Mesendoderm (in vitro differentiated cells): ENCODE data around the gene LMF1.

ENCODE experiments used
- DNase-seq: peaks from one replicate; pipeline ENCODE4 v3.0.0; 2013
- H2AK5ac ChIP-seq: 2 replicates; pipeline ENCODE4 v1.6.1; 2013; ENCODE audit warnings: low read length, inconsistent platforms
- H2BK120ac ChIP-seq: 2 replicates; pipeline ENCODE4 v1.6.1; 2013; ENCODE audit warnings: low read depth, mild to moderate bottlenecking, low read length, moderate library complexity, mixed read lengths
- H2BK15ac ChIP-seq: replicated peaks from 2 replicates; pipeline ENCODE4 v1.6.1; 2013; ENCODE audit warnings: low read depth, mild to moderate bottlenecking, moderate library complexity
- H2BK5ac ChIP-seq: 2 replicates; pipeline ENCODE4 v1.6.1; 2013; ENCODE audit warnings: low read length, inconsistent platforms
- H3K18ac ChIP-seq: 2 replicates; pipeline ENCODE4 v1.6.1; 2013; ENCODE audit warnings: mild to moderate bottlenecking, low read length, mixed read lengths
- H3K23ac ChIP-seq: one replicate; pipeline ENCODE4 v1.6.1; 2013; ENCODE audit warnings: low read length
- H3K27ac ChIP-seq: 2 replicates; pipeline ENCODE4 v1.5.1; 2013; ENCODE audit warnings: low read depth, mild to moderate bottlenecking, inconsistent platforms, low read length, moderate library complexity
- H3K27me3 ChIP-seq: 2 replicates; pipeline ENCODE4 v1.6.1; 2013; ENCODE audit warnings: low read length, control low read depth, mild to moderate bottlenecking, inconsistent platforms; ENCODE audit not compliant: insufficient read depth, poor library complexity
- H3K36me3 ChIP-seq: 2 replicates; pipeline ENCODE4 v1.6.1; 2013; ENCODE audit warnings: low read length, inconsistent platforms; ENCODE audit not compliant: control insufficient read depth, insufficient read depth
- H3K4ac ChIP-seq: one replicate; pipeline ENCODE4 v1.6.1; 2013; ENCODE audit warnings: low read depth, mild to moderate bottlenecking, low read length, moderate library complexity
- H3K4me1 ChIP-seq: 2 replicates; pipeline ENCODE4 v1.6.1; 2013; ENCODE audit warnings: low read depth, low read length, inconsistent platforms; ENCODE audit not compliant: control insufficient read depth
- H3K4me2 ChIP-seq: 2 replicates; pipeline ENCODE4 v1.6.1; 2013; ENCODE audit warnings: low read length
- H3K4me3 ChIP-seq: 2 replicates; pipeline ENCODE4 v1.5.1; 2013; ENCODE audit warnings: mild to moderate bottlenecking, low read length
- H3K56ac ChIP-seq: one replicate; pipeline ENCODE4 v1.6.1; 2013; ENCODE audit warnings: low read length
- H3K79me1 ChIP-seq: 2 replicates; pipeline ENCODE4 v1.6.1; 2013; ENCODE audit warnings: low read length, inconsistent platforms
- H3K79me2 ChIP-seq: 2 replicates; pipeline ENCODE4 v1.6.1; 2013; ENCODE audit warnings: mild to moderate bottlenecking, low read length; ENCODE audit not compliant: control insufficient read depth, insufficient read depth
- H3K9ac ChIP-seq: 2 replicates; pipeline ENCODE4 v1.6.1; 2013; ENCODE audit warnings: low read length, inconsistent platforms
- H4K5ac ChIP-seq: one replicate; pipeline ENCODE4 v1.6.1; 2013; ENCODE audit warnings: low read length
- H4K8ac ChIP-seq: one replicate; pipeline ENCODE4 v1.6.1; 2013; ENCODE audit warnings: low read depth, mild to moderate bottlenecking, control low read depth, low read length, moderate library complexity
- WGBS: extraction: QIAGEN DNeasy Blood & Tissue Kit; methylation state at CpG from one replicate; pipeline ENCODE4 v1.1.7; 2013; ENCODE audit warnings: low lambda C conversion rate, missing lambda C conversion rate; ENCODE audit not compliant: insufficient coverage; ENCODE audit errors: extremely low coverage; 5-methylcytosine and 5-hydroxymethylcytosine counted together

LMF1 gene

DNA sequence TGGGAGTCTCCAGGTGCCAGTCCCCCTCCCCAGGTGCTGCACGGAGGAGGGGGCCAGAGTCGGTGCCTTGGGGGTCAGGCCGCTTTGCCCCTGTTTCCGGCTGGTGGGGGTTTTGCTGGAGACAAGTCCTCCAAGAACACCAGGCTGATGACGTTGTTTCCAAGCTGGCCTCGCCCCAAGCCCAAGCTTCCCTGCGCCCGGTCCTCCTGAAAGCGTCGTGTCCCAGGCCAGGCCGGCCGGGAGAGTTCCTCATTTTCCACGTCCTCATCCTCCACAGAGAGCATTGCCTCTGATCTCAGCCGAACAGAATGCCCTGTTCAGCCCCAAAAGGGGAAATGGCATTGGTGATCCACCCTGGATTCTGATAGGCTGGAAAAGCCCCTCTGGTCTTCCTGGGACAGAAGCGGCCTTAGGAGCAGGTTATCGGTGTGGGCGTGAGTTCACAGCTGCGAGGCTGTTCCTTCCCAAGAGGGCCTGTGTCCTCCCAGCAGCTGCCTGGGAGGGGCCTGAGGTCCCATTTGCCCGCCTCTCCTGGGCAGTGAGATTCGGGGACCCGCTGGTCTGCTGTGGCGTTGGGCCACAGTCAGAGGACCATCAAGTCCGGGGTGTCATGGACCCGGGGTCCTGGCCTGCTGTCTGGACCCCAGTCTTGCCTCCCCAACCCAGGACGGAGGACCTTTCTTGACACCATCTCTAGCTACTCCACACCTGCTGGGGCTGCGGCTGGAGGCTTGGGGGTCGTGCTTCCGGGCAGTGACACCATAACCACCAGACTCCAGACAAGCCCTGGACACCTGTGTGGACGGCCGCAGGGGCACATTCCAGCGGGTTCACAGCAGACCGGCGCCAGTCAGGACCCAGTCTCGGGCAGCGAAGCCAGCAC, 17.9 kb upstream of the LMF1 start:
- H3K27me3 ChIP-seq: no peaks in the 10 kb centered on the region
- DNase-seq: no peak
- no peaks in the 10 kb centered on the region for H3K4me1 ChIP-seq
- no peak overlapping the region for H3K56ac ChIP-seq
- no peak overlapping the region for H2BK15ac ChIP-seq
- no peak overlapping the region for H2AK5ac ChIP-seq
- H3K23ac ChIP-seq: no peak overlapping the region
- H2BK5ac ChIP-seq: no peak overlapping the region
- H3K18ac ChIP-seq: no peak overlapping the region
- no peaks in the 10 kb centered on the region for H3K79me2 ChIP-seq
- WGBS: no CpG with 5 or more reads among the region's 35 CpGs
- H3K4me2 ChIP-seq: no peak overlapping the region
- H3K27ac ChIP-seq: no peak overlapping the region
- H3K79me1 ChIP-seq: no peaks in the 10 kb centered on the region
- no peak overlapping the region for H3K4me3 ChIP-seq
- H4K8ac ChIP-seq: no peak overlapping the region
- H4K5ac ChIP-seq: no peak overlapping the region
- H3K36me3 ChIP-seq: no peaks in the 10 kb centered on the region
- no peak overlapping the region for H3K4ac ChIP-seq
- no peak overlapping the region for H2BK120ac ChIP-seq
- H3K9ac ChIP-seq: no peak overlapping the region

DNA sequence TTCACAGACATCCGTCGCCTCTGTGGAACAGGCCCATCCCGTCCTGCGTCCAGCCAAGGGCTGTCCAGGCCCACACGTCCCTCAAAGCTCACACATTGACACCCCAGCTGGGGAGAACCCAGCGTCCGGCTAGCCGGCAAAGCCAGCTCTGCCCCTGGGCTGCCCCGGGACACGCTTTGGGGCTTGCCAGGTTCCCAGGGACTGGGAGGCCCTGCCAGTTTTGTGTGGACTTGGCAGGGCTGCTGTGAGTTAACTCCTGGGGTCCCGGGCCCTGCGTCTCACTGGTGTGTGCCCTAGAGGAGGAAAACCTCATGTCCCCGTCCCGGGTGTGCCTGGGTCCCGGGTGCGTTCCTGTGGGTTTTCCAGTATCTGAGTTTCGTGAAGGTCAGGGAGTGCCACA, 17.1 kb upstream of the LMF1 start:
- Histone ChIP-seq H3K4me1 (no peaks in the 10 kb centered on the region), H3K18ac (no peak overlapping the region), H3K4me2 (no peak overlapping the region), H4K5ac (no peak overlapping the region), H2BK15ac (no peak overlapping the region), H2BK5ac (no peak overlapping the region), H3K27me3 (peaks cover 2% of the 10 kb centered on the region), H3K36me3 (no peaks in the 10 kb centered on the region), H3K9ac (no peak overlapping the region), H3K4me3 (no peak overlapping the region), H2BK120ac (no peak overlapping the region), H3K79me1 (no peaks in the 10 kb centered on the region), H3K23ac (no peak overlapping the region), H3K4ac (no peak overlapping the region), H3K27ac (no peak overlapping the region), H2AK5ac (no peak overlapping the region), H3K79me2 (no peaks in the 10 kb centered on the region), H3K56ac (no peak overlapping the region), H4K8ac (no peak overlapping the region)
- DNase-seq: no peak
- WGBS: no CpG with 5 or more reads among the region's 17 CpGs

- peaks cover 10% of the 10 kb centered on the region for H3K27me3 ChIP-seq
- H3K79me2 ChIP-seq: no peaks in the 10 kb centered on the region
- no peak overlapping the region for H3K4ac ChIP-seq
- no peak overlapping the region for H4K5ac ChIP-seq
- no peak for DNase-seq
- no peaks in the 10 kb centered on the region for H3K36me3 ChIP-seq
- H3K27ac ChIP-seq: no peak overlapping the region
- H3K4me3 ChIP-seq: no peak overlapping the region
- no peaks in the 10 kb centered on the region for H3K79me1 ChIP-seq
- H3K23ac ChIP-seq: no peak overlapping the region
- no peak overlapping the region for H2BK120ac ChIP-seq
- no peak overlapping the region for H3K4me2 ChIP-seq
- no CpG with 5 or more reads among the region's 44 CpGs for WGBS
- H3K4me1 ChIP-seq: no peaks in the 10 kb centered on the region
- H2AK5ac ChIP-seq: no peak overlapping the region
- H2BK15ac ChIP-seq: no peak overlapping the region
- no peak overlapping the region for H3K56ac ChIP-seq
- no peak overlapping the region for H3K18ac ChIP-seq
- no peak overlapping the region for H4K8ac ChIP-seq
- H2BK5ac ChIP-seq: no peak overlapping the region
- H3K9ac ChIP-seq: no peak overlapping the region
Observed at GRCh38 chr16:986925-987582, 16.3 kb upstream of the LMF1 start.

DNA sequence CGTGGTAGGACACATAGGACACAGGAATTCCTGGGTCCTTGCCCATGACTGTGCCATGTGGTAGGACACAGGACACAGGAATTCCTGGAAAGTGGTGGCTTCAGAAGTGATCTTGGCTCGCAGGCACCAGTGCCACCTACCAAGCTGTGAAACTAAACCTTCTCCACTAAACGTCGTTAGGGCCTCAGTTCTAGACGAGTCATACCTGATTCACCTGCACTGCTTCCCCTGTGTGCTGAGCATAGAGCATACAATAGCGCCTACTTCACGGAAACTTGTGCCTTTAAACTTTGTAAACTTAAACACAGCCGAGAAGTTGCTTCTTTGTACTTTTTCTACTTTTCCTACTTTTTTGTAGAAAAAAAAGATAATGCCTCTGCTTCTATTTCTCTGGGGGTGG, 15.6 kb upstream of the LMF1 start:
- H3K27ac ChIP-seq: no peak overlapping the region
- no peak overlapping the region for H3K4ac ChIP-seq
- no peak overlapping the region for H2BK5ac ChIP-seq
- H3K18ac ChIP-seq: no peak overlapping the region
- H3K79me2 ChIP-seq: no peaks in the 10 kb centered on the region
- H3K27me3 ChIP-seq: peaks cover 13% of the 10 kb centered on the region
- H3K79me1 ChIP-seq: no peaks in the 10 kb centered on the region
- H4K5ac ChIP-seq: no peak overlapping the region
- H3K36me3 ChIP-seq: no peaks in the 10 kb centered on the region
- no peak overlapping the region for H3K9ac ChIP-seq
- H3K4me2 ChIP-seq: no peak overlapping the region
- no peak overlapping the region for H2AK5ac ChIP-seq
- H2BK15ac ChIP-seq: no peak overlapping the region
- no peak overlapping the region for H3K23ac ChIP-seq
- no peak for DNase-seq
- no peak overlapping the region for H2BK120ac ChIP-seq
- H3K56ac ChIP-seq: no peak overlapping the region
- no CpG with 5 or more reads among the region's 8 CpGs for WGBS
- no peak overlapping the region for H4K8ac ChIP-seq
- H3K4me3 ChIP-seq: no peak overlapping the region
- no peaks in the 10 kb centered on the region for H3K4me1 ChIP-seq

DNA sequence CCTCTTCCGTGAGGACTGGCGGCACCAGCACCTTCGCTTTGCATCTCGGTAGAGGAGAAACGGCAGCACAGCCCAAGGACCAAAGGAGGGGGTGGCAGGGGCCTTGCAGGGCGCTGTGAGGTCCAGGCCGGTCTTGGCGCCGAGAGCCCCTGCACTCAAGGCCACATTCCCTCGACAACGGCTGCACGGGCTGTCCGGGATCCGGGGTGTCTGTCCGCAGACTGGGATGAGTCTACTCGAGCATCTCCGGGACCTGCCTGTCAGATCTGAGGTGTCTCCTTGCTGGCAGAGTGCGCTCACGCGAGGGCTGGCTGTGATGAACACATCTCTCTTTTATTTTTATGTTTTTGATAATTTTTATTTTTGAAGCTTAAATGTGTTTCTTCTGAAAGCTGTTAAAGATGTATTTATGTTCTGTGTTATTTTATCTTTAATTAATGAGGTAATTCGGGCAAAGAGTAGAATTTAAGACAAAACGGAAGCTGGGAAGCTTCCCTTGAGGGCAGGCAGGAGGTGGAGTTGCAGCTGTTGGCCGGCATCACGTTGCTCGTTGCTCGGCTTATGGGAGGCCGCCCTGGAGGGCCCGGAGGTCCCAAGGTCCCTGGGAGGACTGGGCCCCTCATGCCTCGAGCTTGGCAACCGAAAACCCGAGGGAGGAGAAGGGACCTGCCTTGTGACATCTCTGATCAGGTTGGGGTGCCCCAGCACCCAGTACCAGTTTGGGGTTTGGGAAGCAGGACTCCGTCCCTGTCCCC, 15.0 kb upstream of the LMF1 start:
- no peak overlapping the region for H2BK15ac ChIP-seq
- H3K79me2 ChIP-seq: no peaks in the 10 kb centered on the region

More for the DNA sequence above, 15.0 kb upstream of the LMF1 start:
- Histone ChIP-seq H2AK5ac (no peak overlapping the region), H3K4me1 (no peaks in the 10 kb centered on the region), H3K27me3 (peaks cover 13% of the 10 kb centered on the region), H2BK5ac (no peak overlapping the region), H2BK120ac (no peak overlapping the region), H4K5ac (no peak overlapping the region), H3K18ac (no peak overlapping the region), H4K8ac (no peak overlapping the region), H3K27ac (no peak overlapping the region), H3K79me1 (no peaks in the 10 kb centered on the region), H3K4me3 (no peak overlapping the region), H3K4ac (no peak overlapping the region), H3K36me3 (no peaks in the 10 kb centered on the region), H3K56ac (no peak overlapping the region), H3K4me2 (no peak overlapping the region), H3K9ac (no peak overlapping the region), H3K23ac (no peak overlapping the region)
- no peak for DNase-seq
- WGBS: no CpG with 5 or more reads among the region's 32 CpGs
